IMR-90 (cell line): ENCODE data around the gene DSTYK. TPM values are rescaled to one million over a fixed set of nuclear protein-coding genes. Genes with fewer than 3 reads are reported as not detected.
"Not testable (repeated sequence)": the region's sequence is repeated elsewhere in the genome, so short reads cannot be mapped to it uniquely, and the experiment has no call there.

Experiments
- ATAC-seq: fragments of 200-7000 bp; cut with Tn5 transposase; 2 replicates; pipeline ENCODE4 v1.9.1; 2020; ENCODE audit warnings: low read depth, mild to moderate bottlenecking, moderate library complexity
- BruUV-seq: library from RNA; stranded (reverse); fragments of 400-500 nt; replicated peaks from 2 replicates; lab custom pipeline; 2021; lab: Mats Ljungman, UMichigan
- CTCF ChIA-PET: fragments of 300-600 bp; formaldehyde crosslinking; extraction: SDS; loops from one replicate; lab custom pipeline; 2021; ENCODE audit warnings: antibody characterized with exemption; lab: Yijun Ruan, JAX
- POLR2A ChIA-PET: fragments of 300-600 bp; sonication (Branson Sonifier 250); formaldehyde crosslinking; loops from one replicate; lab custom pipeline; 2022; ENCODE audit warnings: antibody characterized with exemption; ENCODE audit not compliant: unreplicated experiment; lab: Charles Lee
- DNase-seq: peaks from one replicate; pipeline ENCODE4 v3.0.0; 2013
- H2AFZ ChIP-seq: replicated peaks from 2 replicates; pipeline ENCODE3; 2013; ENCODE audit warnings: low read length, mild to moderate bottlenecking; ENCODE audit not compliant: poor library complexity
- H2AK5ac ChIP-seq: 2 replicates; pipeline ENCODE4 v1.6.1; 2013; ENCODE audit warnings: low read depth, low read length, inconsistent platforms
- H2AK9ac ChIP-seq: replicated peaks from 2 replicates; pipeline ENCODE3; 2013; ENCODE audit warnings: mild to moderate bottlenecking, low read depth, low read length, moderate library complexity; ENCODE audit not compliant: poor library complexity
- H2BK120ac ChIP-seq: 2 replicates; pipeline ENCODE4 v1.6.1; 2013; ENCODE audit warnings: low read depth, low read length, inconsistent platforms
- H2BK15ac ChIP-seq: 3 replicates; pipeline ENCODE4 v1.6.1; 2013; ENCODE audit warnings: low read depth, low read length, inconsistent platforms
- H2BK20ac ChIP-seq: 2 replicates; pipeline ENCODE4 v1.6.1; 2013; ENCODE audit warnings: low read depth, mild to moderate bottlenecking, inconsistent platforms, low read length, moderate library complexity
- H2BK5ac ChIP-seq: 2 replicates; pipeline ENCODE4 v1.6.1; 2013; ENCODE audit warnings: mild to moderate bottlenecking, low read depth, low read length, inconsistent platforms; ENCODE audit not compliant: poor library complexity, severe bottlenecking
- H3K14ac ChIP-seq: replicated peaks from 2 replicates; pipeline ENCODE4 v1.6.1; 2013; ENCODE audit warnings: low read depth, low read length, inconsistent platforms
- H3K18ac ChIP-seq: 2 replicates; pipeline ENCODE4 v1.6.1; 2013; ENCODE audit warnings: low read depth, low read length, control low read depth
- H3K23ac ChIP-seq: 2 replicates; pipeline ENCODE4 v1.6.1; 2013; ENCODE audit warnings: low read depth, low read length, inconsistent platforms
- H3K27ac ChIP-seq: 2 replicates; pipeline ENCODE4 v1.5.1; 2013; ENCODE audit warnings: mild to moderate bottlenecking, control low read depth, low read length; ENCODE audit not compliant: insufficient read depth
- H3K27me3 ChIP-seq: 2 replicates; pipeline ENCODE4 v1.6.1; 2013; ENCODE audit warnings: low read length; ENCODE audit not compliant: control insufficient read depth, insufficient read depth
- H3K36me3 ChIP-seq: 2 replicates; pipeline ENCODE4 v1.6.1; 2013; ENCODE audit warnings: low read length, mixed read lengths; ENCODE audit not compliant: control insufficient read depth, insufficient read depth
- H3K4ac ChIP-seq: 2 replicates; pipeline ENCODE4 v1.6.1; 2013; ENCODE audit warnings: low read depth, low read length, inconsistent platforms
- H3K4me1 ChIP-seq: 2 replicates; pipeline ENCODE4 v1.6.1; 2013; ENCODE audit warnings: low read length, mixed read lengths; ENCODE audit not compliant: control insufficient read depth, insufficient read depth
- H3K4me2 ChIP-seq: 2 replicates; pipeline ENCODE4 v1.6.1; 2013; ENCODE audit warnings: low read depth, mild to moderate bottlenecking, control low read depth, low read length, moderate library complexity
- H3K4me3 ChIP-seq: 2 replicates; pipeline ENCODE4 v1.5.1; 2013; ENCODE audit warnings: low read depth, mild to moderate bottlenecking, control low read depth, low read length, moderate library complexity; ENCODE audit not compliant: insufficient read depth
- H3K56ac ChIP-seq: 2 replicates; pipeline ENCODE4 v1.6.1; 2013; ENCODE audit warnings: low read length, inconsistent platforms; ENCODE audit not compliant: insufficient read depth; ENCODE audit errors: extremely low read depth
- H3K79me1 ChIP-seq, 2 experiments: 2 replicates each; pipeline ENCODE4 v1.6.1; 2013; ENCODE audit warnings: low read length in 2 of 2, inconsistent platforms in 1 of 2, low read depth in 1 of 2
- H3K9ac ChIP-seq: 2 replicates; pipeline ENCODE4 v1.6.1; 2013; ENCODE audit warnings: low read depth, low read length, control low read depth
- H3K9me1 ChIP-seq: 2 replicates; pipeline ENCODE4 v1.6.1; 2013; ENCODE audit warnings: low read length, inconsistent platforms; ENCODE audit not compliant: insufficient read depth
- H3K9me3 ChIP-seq: 2 replicates; pipeline ENCODE4 v1.6.1; 2013; ENCODE audit warnings: low read length; ENCODE audit not compliant: control insufficient read depth, insufficient read depth
- H4K20me1 ChIP-seq: 2 replicates; pipeline ENCODE4 v1.6.1; 2013; ENCODE audit warnings: low read length, inconsistent platforms; ENCODE audit not compliant: insufficient read depth
- H4K5ac ChIP-seq: 2 replicates; pipeline ENCODE4 v1.6.1; 2013; ENCODE audit warnings: mild to moderate bottlenecking, low read depth, low read length, control low read depth
- H4K8ac ChIP-seq, 2 experiments: 2 replicates each; pipeline ENCODE4 v1.6.1; 2013; ENCODE audit warnings: low read depth in 2 of 2, low read length in 2 of 2, control low read depth in 1 of 2, inconsistent platforms in 1 of 2
- H4K91ac ChIP-seq: 2 replicates; pipeline ENCODE4 v1.6.1; 2013; ENCODE audit warnings: low read depth, low read length, inconsistent platforms; ENCODE audit not compliant: insufficient read depth
- WGBS, 2 experiments: methylation state at CpG; one replicate each; pipeline versions ENCODE4 v1.1.5 to v1.1.7; 2013; ENCODE audit warnings: missing lambda C conversion rate in 2 of 2; ENCODE audit not compliant: insufficient read length in 1 of 2; ENCODE audit errors: extremely low coverage in 2 of 2; 5-methylcytosine and 5-hydroxymethylcytosine counted together
- dilution Hi-C: fragments of 300-500 bp; cut with HindIII; formaldehyde crosslinking; loops from one replicate; pipeline ENCODE4 v1.14.3; 2018; ENCODE audit warnings: low sequenced_read_pairs; ENCODE audit not compliant: unreplicated experiment
- in situ Hi-C: fragments of 300-500 bp; cut with MboI; formaldehyde crosslinking; loops from 3 replicates; pipeline ENCODE4 v1.14.3; 2019; ENCODE audit warnings: low sequenced_read_pairs, inconsistent platforms, mixed read lengths
- intact Hi-C: fragments of 100-400 bp; cut with micrococcal nuclease; formaldehyde crosslinking; loops from 2 replicates; pipeline ENCODE4 v1.10.0; 2022
- polyA plus RNA-seq, 3 experiments: library from polyadenylated mRNA; depleted of rRNA; stranded (reverse); fragments of >200 nt; gene quantifications; 2 replicates each; pipeline ENCODE4 v1.2.3, GENCODE V29; 2012; ENCODE audit warnings: low replicate concordance in 1 of 3
- total RNA-seq: library from RNA; depleted of rRNA; stranded (reverse); fragments of >200 nt; gene quantifications from 2 replicates; pipeline ENCODE4 v1.2.3, GENCODE V29; 2012

The DSTYK gene
- total and polyA plus RNA-seq, 2 of the 4 experiments (the other 2 are of a cell fraction) = 8.0 to 18.3 TPM

- POLR2A ChIA-PET, ATAC-seq: not testable (repeated sequence)
Observed at GRCh38 chr1:205155665-205156377, 55.7 kb downstream of the DSTYK start.

More at GRCh38 chr1:205155665-205156377, 55.7 kb downstream of the DSTYK start:
- H2AK5ac ChIP-seq, H3K9me1 ChIP-seq, in situ Hi-C loops, H4K8ac ChIP-seq, H3K23ac ChIP-seq, H3K79me1 ChIP-seq, H2BK120ac ChIP-seq, H3K27me3 ChIP-seq, H3K4me3 ChIP-seq, H4K20me1 ChIP-seq, H3K18ac ChIP-seq, H2AK9ac ChIP-seq, H3K9ac ChIP-seq, H2AFZ ChIP-seq, H2BK15ac ChIP-seq, H3K56ac ChIP-seq, H4K91ac ChIP-seq, dilution Hi-C loops, H2BK5ac ChIP-seq, H3K4me2 ChIP-seq, H2BK20ac ChIP-seq, H4K5ac ChIP-seq, intact Hi-C loops, H3K14ac ChIP-seq, H3K27ac ChIP-seq, DNase-seq, H3K4me1 ChIP-seq, H3K4ac ChIP-seq, BruUV-seq: not testable (repeated sequence)
- 100% methylated on average over 1 of the region's 3 CpGs; no CpG with 5 or more reads in 1 of the 2 experiments for WGBS, 2 experiments
- Histone ChIP-seq H3K36me3 (peaks cover 48% of the 10 kb centered on the region), H3K9me3 (peaks cover 10% of the 10 kb centered on the region)
- CTCF ChIA-PET = interaction anchor here (0.7 kb wide), 1 partner anchor 66 kb away, joined by 3 read pairs; no protein-coding TSS in a partner anchor
